NOMO-1 treated with dmso at 0.1 percent for 144 hours (cell line): Measurements from ENCODE around the gene PSG5.
"Not testable (repeated sequence)": the region's sequence is repeated elsewhere in the genome, so short reads cannot be mapped to it uniquely, and the experiment has no call there.

Experiments
- DNase-seq: peaks from one replicate; lab custom pipeline; 2025; ENCODE audit not compliant: unreplicated experiment; lab: John Stamatoyannopoulos, UW

The PSG5 gene

DNA sequence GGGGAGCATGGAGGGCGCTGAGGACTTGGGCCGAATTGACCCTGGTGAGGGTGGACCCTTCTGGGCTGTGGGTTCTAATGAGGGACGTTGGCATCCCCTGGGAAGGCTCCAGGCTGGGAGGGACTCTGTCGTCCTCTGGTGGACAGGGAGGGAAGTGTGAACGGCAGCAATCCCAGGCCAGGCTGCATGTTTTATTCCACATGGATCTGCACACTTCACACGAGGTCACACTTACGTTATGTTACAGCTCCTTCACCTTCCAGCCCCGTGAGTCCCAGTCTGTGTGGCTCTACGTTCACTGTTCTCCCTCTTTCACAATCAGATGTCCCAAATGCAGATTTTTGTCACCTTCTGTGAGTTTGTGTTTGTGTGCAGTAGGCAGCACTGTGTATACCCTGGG, 1.8 kb upstream of the PSG5 start:
- DNase-seq = not testable (repeated sequence)

DNA sequence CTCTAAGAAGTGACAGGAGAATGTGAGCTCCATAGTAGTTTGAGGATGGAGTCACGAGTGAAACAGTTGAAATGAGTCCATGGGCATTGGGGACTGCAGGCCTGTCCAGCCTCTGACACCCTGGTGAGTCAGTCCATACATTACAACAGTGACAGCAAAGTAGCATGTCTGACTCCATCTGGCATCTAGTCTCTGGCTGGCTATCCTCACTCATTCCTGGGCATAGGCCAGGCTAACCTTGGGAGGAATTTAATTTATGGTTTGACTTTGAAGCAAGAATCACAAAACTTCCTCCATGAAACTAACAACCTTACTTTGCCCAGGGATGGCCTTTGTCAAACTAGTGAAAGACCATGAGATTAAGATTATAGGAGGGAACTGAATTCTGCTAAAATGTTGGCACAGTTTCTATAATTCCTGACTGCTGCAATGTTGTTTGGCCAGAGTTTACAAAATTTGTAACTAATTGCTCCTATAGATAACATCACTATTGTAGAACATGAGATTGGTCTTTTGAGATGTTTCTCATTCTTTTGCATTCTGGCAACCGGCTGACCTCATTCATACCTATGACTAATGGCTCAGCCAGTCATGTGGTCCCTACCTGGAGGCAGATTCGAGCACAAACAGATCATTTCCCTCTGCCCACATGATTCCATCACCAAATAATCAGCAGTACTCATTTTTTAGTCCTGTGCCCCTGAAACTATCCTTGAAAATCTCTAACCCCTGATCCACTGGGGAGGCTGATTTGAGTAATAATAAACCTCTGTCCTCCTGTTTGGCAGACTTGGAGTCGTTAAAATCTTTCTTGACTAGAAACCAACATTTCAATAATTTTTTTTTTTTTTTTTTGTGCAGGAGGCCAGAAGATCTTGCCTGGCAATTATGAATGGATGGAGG, 4.2 kb downstream of the PSG5 start:
- not testable (repeated sequence) for DNase-seq

DNA sequence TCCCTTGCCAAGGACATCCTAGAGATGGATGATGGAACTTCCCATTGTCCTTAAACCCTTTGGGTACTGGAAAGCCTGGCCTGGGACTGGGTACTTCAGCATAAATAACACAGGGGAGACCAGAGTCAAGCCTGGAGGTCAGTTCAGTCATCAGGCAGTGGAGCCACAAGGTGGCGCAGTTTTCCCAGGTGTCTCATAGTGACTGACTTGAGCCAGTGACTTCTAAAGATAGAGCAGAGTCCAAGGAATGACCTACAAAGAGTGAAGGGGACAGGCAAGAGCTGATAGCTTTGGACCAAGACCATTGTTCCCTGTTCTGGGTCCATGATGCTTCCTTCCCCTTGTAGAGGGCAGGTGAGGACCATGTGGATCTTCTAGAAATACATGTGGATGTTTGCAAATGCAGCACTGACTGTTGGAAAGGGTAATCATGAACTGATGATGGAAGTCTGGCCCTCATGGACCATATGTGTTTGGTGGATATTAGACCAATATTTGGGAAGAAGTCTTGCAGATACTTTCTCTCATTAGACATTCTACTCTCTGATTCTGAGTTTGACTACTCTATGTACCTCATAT, 6.7 kb downstream of the PSG5 start:
- not testable (repeated sequence) for DNase-seq

DNA sequence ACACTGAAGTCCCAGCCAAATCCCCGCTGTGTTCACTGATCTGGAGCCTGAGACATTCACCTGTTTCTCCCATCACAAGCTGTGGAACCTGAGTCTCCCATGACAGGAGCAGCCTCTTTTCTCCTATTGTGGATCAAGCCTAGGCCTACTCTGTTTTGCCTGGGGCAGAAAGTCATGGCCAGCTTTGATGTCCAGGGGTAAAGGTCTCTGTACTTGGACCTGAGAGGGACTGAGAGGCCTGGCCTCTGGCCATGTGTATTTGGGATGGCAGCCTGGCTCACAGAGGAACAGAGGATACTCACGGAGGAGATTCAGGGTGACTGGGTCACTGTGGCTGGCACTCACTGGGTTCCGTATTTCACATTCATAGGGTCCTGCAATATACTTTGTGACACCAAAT, 7.8 kb downstream of the PSG5 start:
- DNase-seq = not testable (repeated sequence)

DNA sequence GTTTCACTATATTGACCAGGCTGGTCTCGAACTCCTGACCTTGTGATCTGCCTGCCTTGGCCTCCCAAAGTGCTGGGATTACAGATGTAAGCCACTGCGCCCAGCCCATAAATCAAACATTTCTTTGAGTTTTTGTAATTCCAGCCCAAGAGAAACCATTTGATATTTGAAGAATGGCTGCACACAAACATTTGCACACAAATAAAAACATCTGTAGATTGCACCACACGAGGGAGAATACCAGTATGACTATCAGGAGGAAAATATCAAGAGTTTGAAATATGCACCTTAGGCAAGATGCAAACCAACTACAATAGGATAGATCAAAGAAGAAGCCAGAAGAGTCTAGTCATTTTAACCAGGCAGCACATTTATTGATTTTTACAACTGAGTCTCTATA, 20.4 kb downstream of the PSG5 start:
- DNase-seq = not testable (repeated sequence)

DNA sequence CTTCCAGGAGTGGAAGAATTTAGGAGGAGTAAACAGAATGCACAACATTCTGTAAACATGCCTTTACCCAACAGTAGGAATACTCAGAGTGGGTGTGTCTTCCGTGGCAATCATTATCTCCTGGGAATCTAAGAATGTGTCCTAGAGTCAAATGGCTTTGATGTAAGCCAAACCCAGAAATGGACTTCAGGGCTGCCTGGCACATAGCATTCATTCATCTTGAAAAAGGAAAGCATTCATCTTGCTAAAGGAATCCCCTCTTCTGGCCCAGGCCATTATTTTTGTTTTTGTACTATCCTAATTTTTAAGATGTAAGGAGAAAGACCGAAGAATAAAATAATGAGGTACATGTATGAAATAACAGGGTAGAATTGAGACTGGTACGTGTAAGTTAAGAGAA, 23.2 kb downstream of the PSG5 start:
- not testable (repeated sequence) for DNase-seq

DNA sequence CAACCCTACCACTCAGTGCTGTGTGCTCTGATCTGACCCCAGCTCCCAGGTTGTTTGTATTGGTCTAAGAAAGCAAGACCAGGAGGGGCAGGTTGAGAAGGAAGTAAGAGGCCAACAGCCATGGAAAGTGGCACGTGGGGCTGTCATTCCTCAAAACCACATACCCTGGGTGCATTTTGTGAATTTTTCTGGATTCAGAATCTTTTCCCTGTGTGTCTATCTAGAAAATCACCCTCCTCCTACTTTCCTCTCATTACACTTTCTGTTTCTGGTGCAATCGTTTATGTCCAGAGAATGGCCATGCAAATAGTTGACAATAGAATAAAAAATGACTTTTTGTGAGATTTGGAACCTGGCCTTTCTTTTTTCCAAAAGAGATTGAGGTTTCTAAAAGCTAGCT, 24.1 kb downstream of the PSG5 start:
- not testable (repeated sequence) for DNase-seq

DNA sequence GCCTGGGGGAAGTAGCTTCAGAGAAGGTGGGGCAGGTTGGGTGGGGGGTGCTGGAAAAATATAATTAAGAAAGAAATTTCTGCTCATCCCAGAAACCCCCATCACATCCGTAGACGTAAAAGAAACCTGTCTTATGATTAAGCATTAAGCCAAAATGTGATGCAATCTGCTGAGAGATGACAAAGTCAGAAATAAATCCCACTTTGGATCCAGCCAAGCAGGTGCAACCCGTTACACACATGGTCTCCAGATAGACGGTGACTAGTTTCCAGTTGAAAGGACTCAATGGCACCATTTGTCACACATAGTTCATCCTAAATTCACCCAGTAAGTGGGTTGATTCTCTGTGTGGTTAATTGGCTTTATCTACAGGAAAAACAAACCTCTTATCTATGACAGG, 34.1 kb downstream of the PSG5 start:
- no peak for DNase-seq

DNA sequence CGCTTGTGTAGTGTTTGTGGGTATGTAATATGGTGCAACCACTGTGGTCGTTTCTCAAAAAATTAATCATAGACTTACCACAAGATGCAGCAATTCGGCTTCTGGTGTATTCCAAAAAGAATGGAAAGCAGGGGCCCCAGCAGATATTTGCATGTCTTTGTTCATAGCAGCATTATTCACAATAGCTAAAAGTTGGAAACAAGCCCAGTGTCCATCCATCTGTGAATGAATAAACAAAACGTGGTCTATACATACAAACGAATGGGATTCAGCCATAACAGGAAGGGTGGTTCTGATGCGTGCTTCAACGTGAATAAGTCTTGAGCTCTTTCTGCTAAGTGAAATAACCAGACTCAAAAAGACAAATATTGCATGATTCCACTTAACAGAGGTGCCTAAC, 36.5 kb downstream of the PSG5 start:
- not testable (repeated sequence) for DNase-seq

DNA sequence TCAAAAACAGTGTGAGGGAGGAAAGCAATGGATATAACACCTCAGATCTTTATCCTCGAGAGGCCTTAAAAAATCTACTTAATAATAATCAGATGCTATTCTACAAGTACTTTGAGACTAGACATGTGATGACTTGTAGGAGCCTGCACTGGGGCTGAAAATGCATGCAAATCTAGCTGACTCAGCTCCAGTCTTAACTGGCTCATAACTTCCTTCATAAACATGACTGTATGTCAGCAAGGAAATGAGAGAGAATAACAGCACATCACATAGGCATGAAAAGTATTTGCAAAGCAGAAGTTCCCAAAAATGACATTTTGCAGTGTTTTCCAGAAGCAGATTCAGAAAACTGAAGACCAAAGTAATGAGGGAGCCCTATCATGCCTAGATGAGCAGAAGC, 38.1 kb downstream of the PSG5 start:
- DNase-seq = no peak

DNA sequence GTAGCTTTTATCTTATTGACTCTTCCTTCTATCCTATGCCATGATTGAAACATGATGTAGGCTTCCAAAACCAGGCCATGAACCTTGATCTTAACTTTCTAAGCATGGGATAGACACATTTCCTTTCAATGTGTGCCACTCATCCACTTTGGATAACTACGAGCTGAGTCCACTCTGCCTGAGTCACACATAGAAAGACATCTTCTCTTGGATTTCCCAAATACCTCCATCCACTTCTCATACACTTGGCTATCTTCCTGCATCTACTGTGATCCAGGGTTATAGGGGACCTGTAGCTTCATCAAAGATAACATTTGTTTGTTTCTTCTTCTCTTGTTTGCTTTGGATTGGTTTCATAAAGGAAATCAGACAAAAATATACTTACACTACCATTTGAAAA, 44.6 kb downstream of the PSG5 start:
- DNase-seq = not testable (repeated sequence)

DNA sequence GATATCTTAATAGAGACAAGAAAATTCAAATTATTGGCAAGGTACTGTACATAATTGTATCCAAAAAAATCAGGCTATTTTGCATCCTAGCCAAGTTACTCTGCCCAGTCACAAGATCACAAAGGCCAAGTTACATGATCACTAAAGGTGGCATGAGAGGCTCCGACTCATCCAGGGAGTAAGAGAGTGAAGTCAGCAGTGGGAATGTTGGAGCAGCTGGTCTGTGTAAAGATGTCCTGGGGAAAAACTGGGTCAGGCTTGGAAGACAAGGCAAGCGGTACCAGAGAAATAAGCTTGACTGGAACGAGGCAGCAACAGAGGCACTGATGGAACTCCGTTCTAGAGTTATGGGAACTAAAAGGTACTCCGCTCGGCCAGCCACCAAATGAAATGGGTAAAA, 53.6 kb downstream of the PSG5 start:
- DNase-seq = no peak

DNA sequence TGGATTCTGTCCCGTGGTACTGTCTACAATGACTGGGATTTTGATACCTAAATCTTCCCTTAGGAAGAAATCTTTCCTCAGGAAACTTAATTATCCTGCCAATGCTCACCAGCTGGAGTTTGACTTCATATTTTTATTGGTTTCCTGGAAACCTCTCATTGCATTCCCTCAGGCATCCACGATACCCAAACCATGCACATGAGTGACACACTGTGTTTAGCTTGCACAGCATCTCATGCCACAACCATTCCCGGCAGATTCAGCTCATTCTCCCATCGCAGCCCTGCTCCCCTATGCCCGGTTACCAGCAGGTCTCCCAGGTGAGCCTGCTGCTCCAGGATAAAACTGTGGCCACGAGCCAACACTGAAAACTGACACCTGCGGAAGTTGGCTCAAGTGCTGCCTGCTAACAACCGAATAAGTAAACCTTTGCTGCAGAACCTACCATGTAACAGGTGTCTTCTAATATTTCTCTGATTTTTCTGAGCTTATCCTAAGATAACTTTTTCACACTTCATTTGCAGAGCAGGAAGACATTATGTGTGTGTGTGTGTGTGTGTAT, 55.0 kb downstream of the PSG5 start:
- not testable (repeated sequence) for DNase-seq

DNA sequence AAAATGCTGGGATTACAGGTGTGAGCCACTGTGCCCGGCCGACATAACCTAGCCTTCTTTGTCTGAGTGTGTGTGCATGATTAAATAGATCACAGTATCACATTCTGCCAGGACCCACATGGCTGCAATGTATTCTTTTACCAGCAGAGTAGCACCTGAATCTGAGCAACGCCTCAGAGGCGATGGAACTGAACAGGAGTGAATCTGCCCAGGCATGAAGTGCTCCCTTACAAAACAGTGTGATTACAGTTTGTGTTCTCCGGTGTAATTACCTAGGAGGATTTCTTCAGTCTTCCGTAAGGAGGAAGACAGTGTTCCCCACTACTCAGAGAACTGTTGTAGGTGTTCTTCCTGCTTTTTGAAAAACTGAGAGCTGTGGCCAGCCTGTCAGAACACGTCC, 57.1 kb downstream of the PSG5 start:
- DNase-seq = not testable (repeated sequence)

DNA sequence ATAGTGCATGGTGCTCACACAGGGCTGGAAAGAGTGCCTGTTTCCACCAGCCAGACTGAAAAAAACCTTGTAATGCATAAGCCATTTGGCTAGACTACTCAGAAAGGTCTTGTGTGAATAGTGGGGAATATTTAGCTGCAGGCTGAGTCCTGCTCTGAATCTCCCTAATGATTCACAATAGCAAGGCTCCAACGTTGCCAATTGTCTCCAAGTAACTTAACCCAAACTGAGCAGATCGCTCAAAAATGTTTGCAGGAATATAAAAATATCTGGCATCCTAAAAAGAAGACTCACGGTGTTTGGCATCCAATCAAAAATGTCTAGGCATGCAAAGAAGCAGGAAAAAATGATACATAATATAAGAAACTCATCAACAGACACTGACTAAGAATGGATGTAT, 59.0 kb downstream of the PSG5 start:
- DNase-seq = not testable (repeated sequence)

DNA sequence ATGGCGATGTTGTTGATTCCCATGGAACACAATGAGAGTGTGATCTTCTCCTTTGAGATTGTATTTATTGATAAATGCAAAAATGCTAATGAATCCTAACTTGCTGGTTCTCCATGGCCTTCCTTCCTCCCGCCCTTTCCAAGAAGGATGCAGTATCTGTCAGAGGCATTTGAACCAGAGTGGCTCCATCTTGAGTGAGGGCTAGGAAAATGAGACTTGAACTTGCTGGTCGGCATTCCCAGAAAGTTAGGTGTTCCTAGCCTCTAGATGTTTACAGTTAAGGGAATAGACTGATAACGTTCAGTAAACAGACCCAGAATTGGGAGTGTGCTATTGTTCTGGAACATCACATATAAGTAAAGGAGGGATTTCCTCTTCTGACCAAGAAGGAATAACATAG, 59.6 kb downstream of the PSG5 start:
- DNase-seq = no peak

DNA sequence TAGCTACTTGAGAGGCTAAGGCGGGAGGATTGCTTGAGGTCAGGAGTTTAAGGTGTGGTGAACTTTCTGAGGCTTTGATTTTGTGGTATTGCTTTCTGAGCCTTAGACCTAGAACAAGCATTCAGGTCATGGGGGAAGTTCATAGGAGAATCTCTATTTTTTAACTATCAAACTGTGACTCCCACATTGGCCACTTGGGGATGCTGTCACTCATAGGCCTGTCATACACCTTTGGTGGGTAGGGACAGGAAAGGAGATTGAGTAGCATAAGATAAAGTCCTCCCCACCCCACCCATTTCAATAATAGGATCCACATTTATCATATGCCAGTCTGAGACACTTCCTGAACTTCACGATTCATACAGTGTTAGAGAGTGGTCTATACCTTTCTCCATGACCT, 62.0 kb downstream of the PSG5 start:
- no peak for DNase-seq

DNA sequence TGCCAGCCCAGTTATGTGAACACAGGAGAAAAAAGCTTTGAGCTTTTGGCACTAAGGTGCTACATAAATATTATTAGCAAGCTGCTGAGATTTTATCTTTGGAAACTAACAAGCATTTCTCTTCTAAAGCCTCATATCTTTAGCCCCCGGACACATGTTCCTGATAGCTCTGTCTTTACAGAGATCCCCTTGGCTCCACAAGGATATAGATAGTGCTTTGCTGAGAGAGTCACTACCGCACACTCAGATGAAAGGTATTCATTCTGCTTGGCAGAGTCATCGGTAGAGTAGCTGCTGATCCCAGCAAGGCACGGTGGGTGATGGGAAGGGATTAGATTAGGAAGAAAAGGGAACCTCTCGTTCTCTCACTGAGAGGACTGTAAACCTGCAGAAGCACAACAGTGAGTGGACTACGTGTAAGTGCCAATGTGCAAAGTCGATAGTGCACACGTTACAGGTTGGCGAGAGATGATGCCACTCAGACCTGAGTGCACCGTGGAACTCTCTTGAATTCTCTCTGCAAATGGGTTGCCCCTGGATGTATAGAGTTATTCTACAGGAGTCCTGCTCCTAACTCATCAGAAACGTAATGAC, 65.8 kb downstream of the PSG5 start:
- not testable (repeated sequence) for DNase-seq

DNA sequence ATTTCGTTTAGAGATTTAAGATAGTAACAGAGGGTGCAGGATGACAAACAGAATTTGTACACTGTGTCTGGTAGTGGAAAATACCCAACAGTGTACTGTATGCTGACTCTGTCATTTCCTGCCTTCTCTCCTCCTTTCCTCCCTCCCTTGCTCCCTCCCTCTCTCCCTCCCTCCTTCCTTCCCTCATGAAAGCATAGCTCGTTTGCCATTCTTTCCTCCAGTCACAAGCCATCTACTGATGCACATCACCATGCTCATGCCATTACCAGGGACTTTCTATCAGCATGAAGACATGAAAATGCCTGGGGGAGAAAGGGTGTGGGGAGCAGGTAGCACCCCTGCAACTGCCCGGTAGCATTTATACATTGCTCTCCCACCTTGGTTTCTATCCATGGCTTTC, 66.8 kb downstream of the PSG5 start:
- not testable (repeated sequence) for DNase-seq
